ENCODE results near the gene VIP.

GRCh38 chr6:152701081-152701862 is 49.3 kb upstream of the VIP start:
- TF ChIP-seq, protein P1, sequence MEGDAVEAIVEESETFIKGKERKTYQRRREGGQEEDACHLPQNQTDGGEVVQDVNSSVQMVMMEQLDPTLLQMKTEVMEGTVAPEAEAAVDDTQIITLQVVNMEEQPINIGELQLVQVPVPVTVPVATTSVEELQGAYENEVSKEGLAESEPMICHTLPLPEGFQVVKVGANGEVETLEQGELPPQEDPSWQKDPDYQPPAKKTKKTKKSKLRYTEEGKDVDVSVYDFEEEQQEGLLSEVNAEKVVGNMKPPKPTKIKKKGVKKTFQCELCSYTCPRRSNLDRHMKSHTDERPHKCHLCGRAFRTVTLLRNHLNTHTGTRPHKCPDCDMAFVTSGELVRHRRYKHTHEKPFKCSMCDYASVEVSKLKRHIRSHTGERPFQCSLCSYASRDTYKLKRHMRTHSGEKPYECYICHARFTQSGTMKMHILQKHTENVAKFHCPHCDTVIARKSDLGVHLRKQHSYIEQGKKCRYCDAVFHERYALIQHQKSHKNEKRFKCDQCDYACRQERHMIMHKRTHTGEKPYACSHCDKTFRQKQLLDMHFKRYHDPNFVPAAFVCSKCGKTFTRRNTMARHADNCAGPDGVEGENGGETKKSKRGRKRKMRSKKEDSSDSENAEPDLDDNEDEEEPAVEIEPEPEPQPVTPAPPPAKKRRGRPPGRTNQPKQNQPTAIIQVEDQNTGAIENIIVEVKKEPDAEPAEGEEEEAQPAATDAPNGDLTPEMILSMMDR (IDR thresholded peaks at IDR 0.05), result no peak
- no peak for TF ChIP-seq POLR2A (IDR thresholded peaks at IDR 0.05)
